Measurements from ENCODE around the gene PPFIBP1. TPM values are rescaled to one million over a fixed set of nuclear protein-coding genes. Genes with fewer than 3 reads are reported as not detected.
"Not testable (repeated sequence)": the region's sequence is repeated elsewhere in the genome, so short reads cannot be mapped to it uniquely, and the experiment has no call there.

PPFIBP1 gene
- total RNA-seq, 1 donor from 2014 or later, result 53.8 TPM

- H3K27me3 Mint-ChIP-seq (ENCODE audit: insufficient read depth); H3K9me3 Mint-ChIP-seq; intact Hi-C loops (cut with micrococcal nuclease); H3K4me3 Mint-ChIP-seq; DNase-seq (ENCODE audit: low spot score); H3K27ac Mint-ChIP-seq: not testable (repeated sequence)
- peaks cover 49% of the 10 kb centered on the region for H3K4me1 Mint-ChIP-seq (ENCODE audit: low read depth)
- H3K36me3 Mint-ChIP-seq (ENCODE audit: low read depth), result peaks cover 26% of the 10 kb centered on the region
These were observed 57.3 kb downstream of the PPFIBP1 start for GRCh38 chr12:27581331-27581671.

- H3K27me3 Mint-ChIP-seq (ENCODE audit: insufficient read depth); intact Hi-C loops (cut with micrococcal nuclease); H3K27ac Mint-ChIP-seq; H3K9me3 Mint-ChIP-seq; H3K4me3 Mint-ChIP-seq; DNase-seq (ENCODE audit: low spot score): not testable (repeated sequence)
- peaks cover 48% of the 10 kb centered on the region for H3K4me1 Mint-ChIP-seq (ENCODE audit: low read depth)
- peaks cover 26% of the 10 kb centered on the region for H3K36me3 Mint-ChIP-seq (ENCODE audit: low read depth)
These were observed 57.8 kb downstream of the PPFIBP1 start for GRCh38 chr12:27581833-27582232.

- H3K27ac Mint-ChIP-seq; H3K9me3 Mint-ChIP-seq; DNase-seq (ENCODE audit: low spot score); intact Hi-C loops (cut with micrococcal nuclease); H3K27me3 Mint-ChIP-seq (ENCODE audit: insufficient read depth); H3K4me3 Mint-ChIP-seq: not testable (repeated sequence)
- peaks cover 26% of the 10 kb centered on the region for H3K36me3 Mint-ChIP-seq (ENCODE audit: low read depth)
- peaks cover 49% of the 10 kb centered on the region for H3K4me1 Mint-ChIP-seq (ENCODE audit: low read depth)
These were observed 58.4 kb downstream of the PPFIBP1 start for GRCh38 chr12:27582445-27582844.

GRCh38 chr12:27583057-27583797, 59.2 kb downstream of the PPFIBP1 start:
- Mint-ChIP-seq H3K4me1 (ENCODE audit: low read depth) (peaks cover 50% of the 10 kb centered on the region), H3K36me3 (ENCODE audit: low read depth) (peaks cover 22% of the 10 kb centered on the region), H3K4me3 (no peak overlapping the region), H3K9me3 (no peaks in the 10 kb centered on the region), H3K27ac (no peak overlapping the region), H3K27me3 (ENCODE audit: insufficient read depth) (no peaks in the 10 kb centered on the region)
- intact Hi-C loops (cut with micrococcal nuclease), result no loop called here
- no peak for DNase-seq (ENCODE audit: low spot score)

GRCh38 chr12:27583981-27584380, 60.0 kb downstream of the PPFIBP1 start:
- Mint-ChIP-seq H3K4me1 (ENCODE audit: low read depth) (peaks cover 50% of the 10 kb centered on the region), H3K36me3 (ENCODE audit: low read depth) (peaks cover 16% of the 10 kb centered on the region), H3K27ac (no peak overlapping the region), H3K4me3 (no peak overlapping the region), H3K9me3 (no peaks in the 10 kb centered on the region), H3K27me3 (ENCODE audit: insufficient read depth) (no peaks in the 10 kb centered on the region)
- DNase-seq (ENCODE audit: low spot score), result no peak
- intact Hi-C loops (cut with micrococcal nuclease), result no loop called here

GRCh38 chr12:27585739-27586265, 61.8 kb downstream of the PPFIBP1 start:
- H3K36me3 Mint-ChIP-seq (ENCODE audit: low read depth), result peaks cover 13% of the 10 kb centered on the region
- H3K9me3 Mint-ChIP-seq, result no peaks in the 10 kb centered on the region
- intact Hi-C loops (cut with micrococcal nuclease), result loop anchor here (2.0 to 5.0 kb wide), 2 partner anchors 15 to 41 kb away; no protein-coding TSS in a partner anchor
- H3K4me1 Mint-ChIP-seq (ENCODE audit: low read depth), result peaks cover 44% of the 10 kb centered on the region
- DNase-seq (ENCODE audit: low spot score), result no peak
- H3K27me3 Mint-ChIP-seq (ENCODE audit: insufficient read depth), result no peaks in the 10 kb centered on the region
- no peak overlapping the region for H3K4me3 Mint-ChIP-seq
- no peak overlapping the region for H3K27ac Mint-ChIP-seq

- Mint-ChIP-seq H3K4me1 (ENCODE audit: low read depth) (peaks cover 26% of the 10 kb centered on the region), H3K36me3 (ENCODE audit: low read depth) (peaks cover 14% of the 10 kb centered on the region), H3K4me3 (peak overlapping the region; percentile 74), H3K27ac (peak overlapping the region; percentile 58)
- not testable (repeated sequence) for H3K27me3 Mint-ChIP-seq (ENCODE audit: insufficient read depth); DNase-seq (ENCODE audit: low spot score); H3K9me3 Mint-ChIP-seq
- intact Hi-C loops (cut with micrococcal nuclease), result loop anchor here (5.0 kb wide), 1 partner anchor 39 kb away; no protein-coding TSS in a partner anchor
These were observed 64.2 kb downstream of the PPFIBP1 start for GRCh38 chr12:27588075-27588730.

GRCh38 chr12:27588776-27589175, 64.8 kb downstream of the PPFIBP1 start:
- no peak for DNase-seq (ENCODE audit: low spot score)
- intact Hi-C loops (cut with micrococcal nuclease), result loop anchor here (5.0 kb wide), 1 partner anchor 39 kb away; no protein-coding TSS in a partner anchor
- no peak overlapping the region for H3K4me3 Mint-ChIP-seq
- peaks cover 28% of the 10 kb centered on the region for H3K4me1 Mint-ChIP-seq (ENCODE audit: low read depth)
- H3K27ac Mint-ChIP-seq, result peak overlapping the region; percentile 26
- H3K9me3 Mint-ChIP-seq, result no peaks in the 10 kb centered on the region
- H3K36me3 Mint-ChIP-seq (ENCODE audit: low read depth), result peaks cover 15% of the 10 kb centered on the region
- H3K27me3 Mint-ChIP-seq (ENCODE audit: insufficient read depth), result no peaks in the 10 kb centered on the region

GRCh38 chr12:27589419-27589818, 65.4 kb downstream of the PPFIBP1 start:
- Mint-ChIP-seq H3K27ac (no peak overlapping the region), H3K27me3 (ENCODE audit: insufficient read depth) (no peaks in the 10 kb centered on the region), H3K9me3 (no peaks in the 10 kb centered on the region), H3K4me3 (no peak overlapping the region), H3K4me1 (ENCODE audit: low read depth) (peaks cover 25% of the 10 kb centered on the region), H3K36me3 (ENCODE audit: low read depth) (peaks cover 12% of the 10 kb centered on the region)
- DNase-seq (ENCODE audit: low spot score), result no peak
- intact Hi-C loops (cut with micrococcal nuclease), result loop anchor here (5.0 kb wide), 1 partner anchor 38 kb away; no protein-coding TSS in a partner anchor

GRCh38 chr12:27591698-27592097, 67.7 kb downstream of the PPFIBP1 start:
- H3K9me3 Mint-ChIP-seq; DNase-seq (ENCODE audit: low spot score); intact Hi-C loops (cut with micrococcal nuclease); H3K27ac Mint-ChIP-seq; H3K4me3 Mint-ChIP-seq; H3K27me3 Mint-ChIP-seq (ENCODE audit: insufficient read depth): not testable (repeated sequence)
- H3K36me3 Mint-ChIP-seq (ENCODE audit: low read depth), result peaks cover 15% of the 10 kb centered on the region
- H3K4me1 Mint-ChIP-seq (ENCODE audit: low read depth), result peaks cover 25% of the 10 kb centered on the region

- Mint-ChIP-seq H3K4me1 (ENCODE audit: low read depth) (peaks cover 23% of the 10 kb centered on the region), H3K9me3 (no peaks in the 10 kb centered on the region), H3K36me3 (ENCODE audit: low read depth) (peaks cover 15% of the 10 kb centered on the region), H3K27ac (peak overlapping the region; percentile 25), H3K27me3 (ENCODE audit: insufficient read depth) (no peaks in the 10 kb centered on the region), H3K4me3 (no peak overlapping the region)
- no peak for DNase-seq (ENCODE audit: low spot score)
- intact Hi-C loops (cut with micrococcal nuclease), result no loop called here
These were observed 68.5 kb downstream of the PPFIBP1 start for GRCh38 chr12:27592548-27592947.

GRCh38 chr12:27593266-27593665, 69.3 kb downstream of the PPFIBP1 start:
- Mint-ChIP-seq H3K4me1 (ENCODE audit: low read depth) (peaks cover 16% of the 10 kb centered on the region), H3K27me3 (ENCODE audit: insufficient read depth) (no peaks in the 10 kb centered on the region), H3K4me3 (no peak overlapping the region), H3K27ac (no peak overlapping the region), H3K36me3 (ENCODE audit: low read depth) (peaks cover 16% of the 10 kb centered on the region), H3K9me3 (peaks cover 4% of the 10 kb centered on the region)
- DNase-seq (ENCODE audit: low spot score), result no peak
- intact Hi-C loops (cut with micrococcal nuclease), result no loop called here

- Mint-ChIP-seq H3K4me1 (ENCODE audit: low read depth) (peaks cover 7% of the 10 kb centered on the region), H3K9me3 (peaks cover 7% of the 10 kb centered on the region), H3K36me3 (ENCODE audit: low read depth) (peaks cover 19% of the 10 kb centered on the region), H3K4me3 (no peak overlapping the region), H3K27ac (no peak overlapping the region), H3K27me3 (ENCODE audit: insufficient read depth) (no peaks in the 10 kb centered on the region)
- intact Hi-C loops (cut with micrococcal nuclease), result no loop called here
- no peak for DNase-seq (ENCODE audit: low spot score)
These were observed 71.2 kb downstream of the PPFIBP1 start for GRCh38 chr12:27595231-27595642.

All from activated T-helper 1 cell treated with anti-CD3 and anti-CD28 coated beads, Interleukin-12 subunit alpha, Interleukin-12 subunit beta, Interleukin-2, Interleukin-4 antibody, amounts not matched to agents 30 ng/mL and 10 ng/mL and 1 ng/mL, durations not matched to agents 14 hours and 24 hours and 36 hours (primary cell).